WTC11 (cell line): ENCODE measurements around the gene PRLR. TPM values are rescaled to one million over a fixed set of nuclear protein-coding genes. Genes with fewer than 3 reads are reported as not detected.

Experiments
- ATAC-seq: fragments of 200-7000 bp; cut with Tn5 transposase; 2 replicates; pipeline ENCODE4 v1.10.0; 2021; ENCODE audit warnings: mild to moderate bottlenecking, moderate library complexity
- CTCF ChIA-PET: fragments of 300-600 bp; sonication (Branson Sonifier 250); formaldehyde crosslinking; loops from one replicate; lab custom pipeline; 2021; ENCODE audit warnings: antibody characterized with exemption; lab: Charles Lee
- POLR2A ChIA-PET: fragments of 350-600 bp; sonication (Branson Sonifier 250); formaldehyde crosslinking; loops from one replicate; lab custom pipeline; 2021; ENCODE audit warnings: antibody characterized with exemption; lab: Charles Lee
- DNase-seq: peaks from one replicate; pipeline ENCODE4 v3.0.0; 2021; ENCODE audit warnings: low spot score
- H3K27ac Mint-ChIP-seq: 2 replicates; pipeline ENCODE4 v1.8.0; 2021; ENCODE audit warnings: mixed read lengths
- H3K27me3 Mint-ChIP-seq: 2 replicates; pipeline ENCODE4 v1.8.0; 2021; ENCODE audit warnings: low read depth, mild to moderate bottlenecking, moderate library complexity, mixed read lengths
- H3K36me3 Mint-ChIP-seq: 2 replicates; pipeline ENCODE4 v1.8.0; 2021; ENCODE audit warnings: mixed read lengths
- H3K4me1 Mint-ChIP-seq: 2 replicates; pipeline ENCODE4 v1.8.0; 2022; ENCODE audit warnings: mixed read lengths
- H3K4me3 Mint-ChIP-seq: 2 replicates; pipeline ENCODE4 v1.8.0; 2021; ENCODE audit warnings: mild to moderate bottlenecking, moderate library complexity, mixed read lengths
- H3K9me3 Mint-ChIP-seq: 2 replicates; pipeline ENCODE4 v1.8.0; 2021; ENCODE audit warnings: mixed read lengths
- ATF1 ChIP-seq: sonication (generic); formaldehyde crosslinking; IDR thresholded peaks from 2 replicates; pipeline ENCODE4 v1.8.1; 2023; ENCODE audit warnings: mild to moderate bottlenecking, moderate library complexity, missing genetic modification reagents
- CBFB ChIP-seq: sonication (generic); formaldehyde crosslinking; IDR thresholded peaks from 2 replicates; pipeline ENCODE4 v1.8.1; 2022; ENCODE audit warnings: mild to moderate bottlenecking, low read depth, missing genetic modification reagents
- FOXP1 ChIP-seq: sonication (generic); formaldehyde crosslinking; IDR thresholded peaks from 2 replicates; pipeline ENCODE4 v1.8.0; 2022; ENCODE audit warnings: missing genetic modification reagents, mild to moderate bottlenecking, moderate library complexity, borderline replicate concordance
- JUN ChIP-seq: sonication (generic); formaldehyde crosslinking; IDR thresholded peaks from 2 replicates; pipeline ENCODE4 v1.8.0; 2023; ENCODE audit warnings: mild to moderate bottlenecking, missing genetic modification reagents
- KAT7 ChIP-seq: sonication (generic); formaldehyde crosslinking; IDR thresholded peaks from 2 replicates; pipeline ENCODE4 v1.8.1; 2023; ENCODE audit warnings: missing genetic modification reagents, mild to moderate bottlenecking, borderline replicate concordance
- SMAD3 ChIP-seq: sonication (generic); formaldehyde crosslinking; IDR thresholded peaks from 2 replicates; pipeline ENCODE4 v1.8.0; 2022; ENCODE audit warnings: missing genetic modification reagents, mild to moderate bottlenecking, borderline replicate concordance
- SP1 ChIP-seq: sonication (generic); formaldehyde crosslinking; conservative IDR thresholded peaks from 2 replicates; pipeline ENCODE4 v1.8.1; 2022; ENCODE audit warnings: missing genetic modification reagents
- TP53 ChIP-seq: sonication (generic); formaldehyde crosslinking; IDR thresholded peaks from 2 replicates; pipeline ENCODE4 v1.8.1; 2023; ENCODE audit warnings: mild to moderate bottlenecking, missing genetic modification reagents
- ZNF317 ChIP-seq: sonication (generic); formaldehyde crosslinking; IDR thresholded peaks from 2 replicates; pipeline ENCODE4 v1.8.1; 2023; ENCODE audit warnings: low read depth, mild to moderate bottlenecking, moderate library complexity, missing genetic modification reagents, borderline replicate concordance
- ZNF423 ChIP-seq: fragments of 250-450 bp; sonication (Bioruptor Pico); IDR thresholded peaks from 2 replicates; pipeline ENCODE4 v2.1.2; 2022; ENCODE audit warnings: mild to moderate bottlenecking, moderate library complexity
- ZNF671 ChIP-seq: fragments of 250-450 bp; sonication (Bioruptor Pico); IDR thresholded peaks from 2 replicates; pipeline ENCODE4 v1.8.0; 2021; ENCODE audit warnings: mild to moderate bottlenecking
- total RNA-seq: library from RNA; stranded (reverse); gene quantifications from 3 replicates; pipeline ENCODE4 v1.2.3, GENCODE V29; 2021
- TF ChIP-seq, protein P1 (sequence below): sonication (generic); formaldehyde crosslinking; IDR thresholded peaks from 2 replicates; pipeline ENCODE4 v1.8.1; 2023; ENCODE audit warnings: mild to moderate bottlenecking, missing genetic modification reagents, moderate library complexity
- TF ChIP-seq, protein P2 (sequence below): fragments of 250-450 bp; sonication (Bioruptor Pico); conservative IDR thresholded peaks from 2 replicates; pipeline ENCODE4 v1.9.0; 2021; ENCODE audit warnings: mild to moderate bottlenecking
- TF ChIP-seq, protein P3 (sequence below): fragments of 250-450 bp; sonication (Bioruptor Pico); IDR thresholded peaks from 2 replicates; pipeline ENCODE4 v1.9.0; 2021; ENCODE audit warnings: moderate library complexity, mild to moderate bottlenecking, inconsistent platforms, borderline replicate concordance
- TF ChIP-seq, protein P4 (sequence below): fragments of 250-450 bp; sonication (Bioruptor Pico); IDR thresholded peaks from 2 replicates; pipeline ENCODE4 v1.9.0; 2021; ENCODE audit warnings: mild to moderate bottlenecking

The PRLR gene
- total RNA-seq, 1 experiment from 2014 or later: 3.2 TPM

DNA sequence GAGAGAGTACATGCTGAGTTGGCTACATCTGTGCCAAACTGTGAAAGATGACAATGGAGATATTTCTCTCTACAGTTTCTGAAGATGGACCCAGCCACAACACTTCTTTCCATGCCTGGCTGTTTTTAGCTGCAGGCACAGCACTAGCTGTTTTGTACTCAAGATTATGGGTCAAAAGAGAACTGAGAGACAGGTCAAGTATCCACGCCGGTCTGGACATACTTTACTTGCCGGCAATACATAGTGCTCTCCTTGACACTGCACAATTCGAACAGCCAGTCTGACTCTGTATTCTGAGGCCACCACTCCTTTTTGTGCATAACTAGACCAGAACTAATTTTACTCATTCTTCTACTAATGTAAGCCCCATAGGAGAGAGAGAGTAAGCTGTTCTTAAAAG lies 2.6 kb downstream of the PRLR start (continued):
- no peak for TF ChIP-seq ZNF671 (CRISPR knock-in tag)
- TF ChIP-seq KAT7 (CRISPR knock-in tag): no peak
- TF ChIP-seq CBFB (CRISPR knock-in tag): no peak
- TF ChIP-seq, protein P1, sequence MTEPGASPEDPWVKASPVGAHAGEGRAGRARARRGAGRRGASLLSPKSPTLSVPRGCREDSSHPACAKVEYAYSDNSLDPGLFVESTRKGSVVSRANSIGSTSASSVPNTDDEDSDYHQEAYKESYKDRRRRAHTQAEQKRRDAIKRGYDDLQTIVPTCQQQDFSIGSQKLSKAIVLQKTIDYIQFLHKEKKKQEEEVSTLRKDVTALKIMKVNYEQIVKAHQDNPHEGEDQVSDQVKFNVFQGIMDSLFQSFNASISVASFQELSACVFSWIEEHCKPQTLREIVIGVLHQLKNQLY (CRISPR knock-in tag): no peak
- TF ChIP-seq, protein P2, sequence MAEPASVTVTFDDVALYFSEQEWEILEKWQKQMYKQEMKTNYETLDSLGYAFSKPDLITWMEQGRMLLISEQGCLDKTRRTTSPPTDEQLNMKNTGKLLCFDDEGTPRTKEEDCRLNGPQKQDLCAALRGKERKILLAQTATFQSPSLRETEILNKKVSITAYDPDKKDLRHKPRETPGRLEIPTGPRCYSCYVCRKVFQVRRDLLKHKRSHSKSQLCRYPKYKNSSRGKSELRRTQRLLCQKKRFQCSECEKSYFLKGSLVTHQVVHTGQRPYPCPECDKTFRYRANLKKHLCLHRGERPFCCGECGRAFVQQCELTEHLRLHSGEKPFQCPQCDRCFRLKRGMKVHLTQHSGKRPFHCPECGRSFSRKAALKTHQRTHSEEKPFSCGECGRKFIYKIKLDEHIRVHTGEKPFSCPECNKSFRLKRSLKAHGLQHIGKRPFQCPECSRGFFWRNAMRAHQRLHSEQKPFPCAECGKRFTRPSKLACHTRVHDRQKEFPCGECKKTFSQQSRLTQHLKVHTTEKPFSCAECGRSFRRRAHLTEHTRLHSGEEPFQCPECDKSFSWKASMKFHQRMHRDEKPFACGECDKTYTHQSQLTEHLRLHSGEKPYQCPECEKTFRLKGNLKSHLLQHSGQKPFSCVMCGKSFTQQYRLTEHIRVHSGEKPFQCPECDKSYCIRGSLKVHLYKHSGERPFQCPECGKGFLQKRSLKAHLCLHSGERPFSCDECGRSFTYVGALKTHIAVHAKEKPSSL (CRISPR knock-in tag): no peak
- TF ChIP-seq FOXP1: no peak
- no peak for TF ChIP-seq ZNF423 (CRISPR knock-in tag)

DNA sequence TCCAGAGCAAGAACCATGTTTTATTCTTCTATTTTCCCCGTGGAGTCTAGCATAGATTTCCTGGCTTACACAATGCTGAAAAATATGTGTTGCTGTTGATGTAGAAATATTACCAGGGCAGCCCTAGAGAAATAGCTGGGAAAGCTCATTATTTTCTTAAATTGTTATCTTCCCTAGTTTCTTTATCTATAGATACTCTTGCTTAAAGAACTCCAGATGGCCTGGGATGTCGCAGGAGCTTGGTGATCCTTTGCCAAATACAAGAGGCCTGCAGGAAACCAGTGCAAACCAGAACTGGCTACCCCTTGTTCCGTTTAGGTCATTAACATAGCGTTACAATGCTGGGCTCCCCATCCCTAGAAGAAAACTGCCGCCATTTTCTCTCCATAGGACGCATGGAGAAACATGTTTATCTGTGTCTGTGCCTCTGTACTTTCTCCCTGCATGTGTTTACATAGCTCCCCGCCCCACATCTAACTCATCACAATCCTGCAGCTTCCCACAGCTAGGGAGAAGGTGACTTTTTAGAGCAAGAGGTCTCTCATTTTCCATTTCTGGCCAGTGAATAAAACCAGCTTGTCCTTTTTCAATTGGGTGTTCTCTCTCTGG lies 6.4 kb downstream of the PRLR start:
- CTCF ChIA-PET: interaction anchor here (0.5 kb wide), 1 partner anchor 775 kb away, joined by 4 read pairs; no protein-coding TSS in a partner anchor
- H3K4me1 Mint-ChIP-seq: peaks cover 6% of the 10 kb centered on the region
- H3K27ac Mint-ChIP-seq: no peak overlapping the region
- no peak overlapping the region for H3K4me3 Mint-ChIP-seq
- POLR2A ChIA-PET: no interaction called here
- no peaks in the 10 kb centered on the region for H3K27me3 Mint-ChIP-seq
- H3K36me3 Mint-ChIP-seq: no peaks in the 10 kb centered on the region
- no peak for DNase-seq
- no peak for ATAC-seq
- H3K9me3 Mint-ChIP-seq: no peaks in the 10 kb centered on the region
- TF ChIP-seq FOXP1 (no peak), JUN (CRISPR knock-in tag) (no peak), SMAD3 (CRISPR knock-in tag) (no peak), SP1 (no peak), ZNF317 (no peak)
- TF ChIP-seq, protein P3, sequence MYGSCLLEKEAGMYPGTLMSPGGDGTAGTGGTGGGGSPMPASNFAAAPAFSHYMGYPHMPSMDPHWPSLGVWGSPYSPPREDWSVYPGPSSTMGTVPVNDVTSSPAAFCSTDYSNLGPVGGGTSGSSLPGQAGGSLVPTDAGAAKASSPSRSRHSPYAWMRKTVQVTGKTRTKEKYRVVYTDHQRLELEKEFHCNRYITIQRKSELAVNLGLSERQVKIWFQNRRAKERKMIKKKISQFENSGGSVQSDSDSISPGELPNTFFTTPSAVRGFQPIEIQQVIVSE (CRISPR knock-in tag): no peak
- TF ChIP-seq, protein P1 (CRISPR knock-in tag): no peak

DNA sequence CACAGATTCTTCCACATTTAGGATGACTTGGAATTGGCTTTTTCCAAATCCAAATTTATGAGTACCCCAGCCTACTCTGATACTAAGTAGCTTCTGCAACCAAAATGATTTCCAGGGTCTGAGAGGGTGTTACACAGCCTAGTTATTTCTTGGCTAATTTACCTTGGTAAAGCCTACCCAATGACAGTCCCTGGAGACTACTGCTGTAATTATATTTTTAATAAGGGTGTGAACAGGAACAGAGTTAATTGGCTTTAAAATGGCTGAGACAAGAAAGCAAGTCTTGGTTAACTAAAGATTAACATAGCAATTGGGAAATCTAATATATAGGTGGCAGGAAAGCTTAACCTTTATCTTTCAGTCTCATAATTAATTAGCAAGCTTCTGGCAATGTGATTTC lies 9.3 kb downstream of the PRLR start:
- Mint-ChIP-seq H3K4me1 (no peaks in the 10 kb centered on the region), H3K36me3 (no peaks in the 10 kb centered on the region), H3K4me3 (no peak overlapping the region), H3K27ac (no peak overlapping the region), H3K9me3 (no peaks in the 10 kb centered on the region), H3K27me3 (no peaks in the 10 kb centered on the region)
- no peak for ATAC-seq
- POLR2A ChIA-PET: no interaction called here
- CTCF ChIA-PET: interaction anchor here (0.6 kb wide), 1 partner anchor 152 kb away, joined by 3 read pairs; no protein-coding TSS in a partner anchor
- no peak for DNase-seq
- TF ChIP-seq, protein P4, sequence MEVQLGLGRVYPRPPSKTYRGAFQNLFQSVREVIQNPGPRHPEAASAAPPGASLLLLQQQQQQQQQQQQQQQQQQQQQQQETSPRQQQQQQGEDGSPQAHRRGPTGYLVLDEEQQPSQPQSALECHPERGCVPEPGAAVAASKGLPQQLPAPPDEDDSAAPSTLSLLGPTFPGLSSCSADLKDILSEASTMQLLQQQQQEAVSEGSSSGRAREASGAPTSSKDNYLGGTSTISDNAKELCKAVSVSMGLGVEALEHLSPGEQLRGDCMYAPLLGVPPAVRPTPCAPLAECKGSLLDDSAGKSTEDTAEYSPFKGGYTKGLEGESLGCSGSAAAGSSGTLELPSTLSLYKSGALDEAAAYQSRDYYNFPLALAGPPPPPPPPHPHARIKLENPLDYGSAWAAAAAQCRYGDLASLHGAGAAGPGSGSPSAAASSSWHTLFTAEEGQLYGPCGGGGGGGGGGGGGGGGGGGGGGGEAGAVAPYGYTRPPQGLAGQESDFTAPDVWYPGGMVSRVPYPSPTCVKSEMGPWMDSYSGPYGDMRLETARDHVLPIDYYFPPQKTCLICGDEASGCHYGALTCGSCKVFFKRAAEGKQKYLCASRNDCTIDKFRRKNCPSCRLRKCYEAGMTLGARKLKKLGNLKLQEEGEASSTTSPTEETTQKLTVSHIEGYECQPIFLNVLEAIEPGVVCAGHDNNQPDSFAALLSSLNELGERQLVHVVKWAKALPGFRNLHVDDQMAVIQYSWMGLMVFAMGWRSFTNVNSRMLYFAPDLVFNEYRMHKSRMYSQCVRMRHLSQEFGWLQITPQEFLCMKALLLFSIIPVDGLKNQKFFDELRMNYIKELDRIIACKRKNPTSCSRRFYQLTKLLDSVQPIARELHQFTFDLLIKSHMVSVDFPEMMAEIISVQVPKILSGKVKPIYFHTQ (CRISPR knock-in tag): no peak
- no peak for TF ChIP-seq ATF1
- no peak for TF ChIP-seq TP53 (CRISPR knock-in tag)
